HepG2 (cell line): ENCODE data around the gene ARID5B. TPM values are rescaled to one million over a fixed set of nuclear protein-coding genes. Genes with fewer than 3 reads are reported as not detected.

Experiments used
- DDIT3 ChIP-seq: sonication (generic); formaldehyde crosslinking; IDR thresholded peaks from 2 replicates; pipeline ENCODE4 v1.4.0; 2020; ENCODE audit warnings: mild to moderate bottlenecking, missing genetic modification reagents
- FOXC1 ChIP-seq: sonication (generic); formaldehyde crosslinking; IDR thresholded peaks from 2 replicates; pipeline ENCODE4 v1.8.0; 2022; ENCODE audit warnings: mild to moderate bottlenecking, missing genetic modification reagents, borderline replicate concordance
- GATAD2A ChIP-seq: IDR thresholded peaks from 2 replicates; pipeline ENCODE4 v1.6.1; 2016
- HOXA7 ChIP-seq: sonication (generic); formaldehyde crosslinking; IDR thresholded peaks from 2 replicates; pipeline ENCODE4 v1.8.1; 2022; ENCODE audit warnings: mild to moderate bottlenecking, missing genetic modification reagents, moderate library complexity
- MAX ChIP-seq: IDR thresholded peaks from 2 replicates; pipeline ENCODE4 v1.6.1; 2012; ENCODE audit warnings: inconsistent platforms
- NR2F6 ChIP-seq, 2 experiments: IDR thresholded peaks; 2 replicates each; pipeline ENCODE4 v1.6.1; 2016; ENCODE audit warnings: antibody characterized with exemption in 1 of 2, mild to moderate bottlenecking in 1 of 2
- SMARCC2 ChIP-seq: fragments of 450-650 bp; IDR thresholded peaks from 2 replicates; pipeline ENCODE4 v1.6.1; 2017; ENCODE audit warnings: antibody characterized with exemption, mild to moderate bottlenecking
- SOX6 ChIP-seq, 2 experiments: fragments of 450-650 bp in 1 of 2; sonication (generic) in 1 of 2; formaldehyde crosslinking in 1 of 2; IDR thresholded peaks; 2 replicates each; pipeline versions ENCODE4 v1.4.0 to v1.6.1; 2017 to 2020; ENCODE audit warnings: antibody characterized with exemption in 1 of 2, mild to moderate bottlenecking in 1 of 2, missing genetic modification reagents in 1 of 2
- SP140L ChIP-seq: sonication (generic); formaldehyde crosslinking; IDR thresholded peaks from 2 replicates; pipeline ENCODE4 v1.4.0; 2020; ENCODE audit warnings: missing genetic modification reagents, borderline replicate concordance
- TCF12 ChIP-seq, 2 experiments: fragments of 450-650 bp in 1 of 2; sonication (generic) in 1 of 2; formaldehyde crosslinking in 1 of 2; IDR thresholded peaks; 2 replicates each; pipeline versions ENCODE4 v1.6.1 to v1.8.0; 2017 to 2022; ENCODE audit warnings: antibody characterized with exemption in 1 of 2, mild to moderate bottlenecking in 1 of 2, missing genetic modification reagents in 1 of 2, moderate library complexity in 1 of 2
- ZMYM4 ChIP-seq: sonication (generic); formaldehyde crosslinking; IDR thresholded peaks from 2 replicates; pipeline ENCODE4 v1.8.1; 2023; ENCODE audit warnings: mild to moderate bottlenecking, missing genetic modification reagents
- ZNF256 ChIP-seq: sonication (generic); formaldehyde crosslinking; conservative IDR thresholded peaks from 2 replicates; pipeline ENCODE4 v1.4.0; 2020; ENCODE audit warnings: missing genetic modification reagents
- ZNF280D ChIP-seq: sonication (generic); formaldehyde crosslinking; IDR thresholded peaks from 2 replicates; pipeline ENCODE4 v1.5.1; 2020; ENCODE audit warnings: mild to moderate bottlenecking, missing genetic modification reagents
- ZNF33A ChIP-seq: sonication (generic); formaldehyde crosslinking; IDR thresholded peaks from 2 replicates; pipeline ENCODE4 v1.5.1; 2020; ENCODE audit warnings: missing genetic modification reagents, mild to moderate bottlenecking, moderate library complexity, borderline replicate concordance
- ZNF710 ChIP-seq: sonication (generic); formaldehyde crosslinking; IDR thresholded peaks from 2 replicates; pipeline ENCODE4 v1.5.0; 2020; ENCODE audit warnings: mild to moderate bottlenecking, missing genetic modification reagents, borderline replicate concordance
- ZNF713 ChIP-seq: sonication (generic); formaldehyde crosslinking; IDR thresholded peaks from 2 replicates; pipeline ENCODE4 v1.4.0; 2020; ENCODE audit warnings: mild to moderate bottlenecking, missing genetic modification reagents
- ZNF773 ChIP-seq: sonication (generic); formaldehyde crosslinking; IDR thresholded peaks from 2 replicates; pipeline ENCODE4 v1.4.0; 2020; ENCODE audit warnings: missing genetic modification reagents, borderline replicate concordance
- ZNF816 ChIP-seq: sonication (generic); formaldehyde crosslinking; IDR thresholded peaks from 2 replicates; pipeline ENCODE4 v1.8.0; 2022; ENCODE audit warnings: missing genetic modification reagents, mild to moderate bottlenecking, borderline replicate concordance
- ZSCAN31 ChIP-seq: sonication (generic); formaldehyde crosslinking; IDR thresholded peaks from 2 replicates; pipeline ENCODE4 v1.5.0; 2020; ENCODE audit warnings: low read depth, mild to moderate bottlenecking, missing genetic modification reagents
- polyA plus RNA-seq, 8 experiments: library from polyadenylated mRNA; depleted of rRNA in 3 of 8; stranded (reverse) in 7 of 8; unstranded in 1 of 8; fragments of >200 nt; fragmentation: Illumina TruSeq in 4 of 8; extraction: Trizol in 4 of 8; gene quantifications; 2 replicates each; pipeline versions ENCODE4 v1.2.1 to v1.2.3, GENCODE V29; 2011 to 2016; ENCODE audit warnings: low read depth in 4 of 8, missing spikeins in 1 of 8, mixed read lengths in 1 of 8; ENCODE audit not compliant: insufficient read depth in 1 of 8
- total RNA-seq, 5 experiments: library from RNA; depleted of rRNA; stranded (reverse); fragments of >200 nt; fragmentation: Illumina TruSeq; extraction: Trizol; gene quantifications; 2 replicates each; pipeline ENCODE4 v1.2.3, GENCODE V29; 2016; ENCODE audit warnings: low read depth in 1 of 5

The ARID5B gene
- total and polyA plus RNA-seq, 2 of the 13 experiments (the other 11 are each of a cell fraction or from before 2014, with no cell fraction given), result 6.2 to 21.1 TPM

GRCh38 chr10:62093863-62094291 lies 192.4 kb downstream of the ARID5B start (continued):
- peak; percentile 38; the same call in 1 of the 2 replicates for TF ChIP-seq ZNF710 (CRISPR knock-in tag)
- TF ChIP-seq ZNF713 (CRISPR knock-in tag), result no peak
- no peak for TF ChIP-seq SMARCC2
- TF ChIP-seq TCF12 (IDR thresholded peaks at IDR 0.05), result no peak
- TF ChIP-seq TCF12 (CRISPR knock-in tag; IDR thresholded peaks at IDR 0.05), result no peak
- TF ChIP-seq SOX6 (IDR thresholded peaks at IDR 0.05), result no peak
- TF ChIP-seq SOX6 (CRISPR knock-in tag; IDR thresholded peaks at IDR 0.05), result peak; percentile 98
- no peak for TF ChIP-seq ZNF816
- no peak for TF ChIP-seq HOXA7 (CRISPR knock-in tag)
- peak; percentile 31; the same call in 1 of the 2 replicates for TF ChIP-seq NR2F6 (IDR thresholded peaks at IDR 0.05)
- peak; percentile 57 for TF ChIP-seq NR2F6 (CRISPR knock-in tag; IDR thresholded peaks at IDR 0.05)
- no peak for TF ChIP-seq FOXC1 (CRISPR knock-in tag)
- no peak for TF ChIP-seq MAX
- no peak for TF ChIP-seq DDIT3 (CRISPR knock-in tag)
- TF ChIP-seq ZNF33A (CRISPR knock-in tag), result no peak
- TF ChIP-seq ZNF280D (CRISPR knock-in tag), result no peak
- TF ChIP-seq GATAD2A (CRISPR knock-in tag), result peak; percentile 91
- TF ChIP-seq ZSCAN31 (CRISPR knock-in tag), result no peak
- TF ChIP-seq ZNF256, result no peak
- TF ChIP-seq ZMYM4 (CRISPR knock-in tag), result no peak
- TF ChIP-seq ZNF773 (CRISPR knock-in tag), result no peak
- TF ChIP-seq SP140L, result 0 out of 2 replicates have a peak, but pooled peaks have one; percentile 25
